Activated CD8-positive, alpha-beta T cell treated with anti-CD3 and anti-CD28 coated beads for 36 hours (primary cell): ENCODE measurements around the gene LARGE1. TPM values are rescaled to one million over a fixed set of nuclear protein-coding genes. Genes with fewer than 3 reads are reported as not detected.

ENCODE experiments used
- ATAC-seq: fragments of 200-7000 bp; cut with Tn5 transposase; one replicate; pipeline ENCODE4 v1.10.0; 2021; ENCODE audit warnings: mild to moderate bottlenecking, moderate library complexity
- CTCF ChIA-PET: fragments of 350-600 bp; sonication (Branson Sonifier 250); formaldehyde crosslinking; loops from one replicate; lab custom pipeline; 2021; ENCODE audit warnings: antibody characterized with exemption; lab: Charles Lee
- POLR2A ChIA-PET: fragments of 350-600 bp; sonication (Branson Sonifier 250); formaldehyde crosslinking; loops from one replicate; lab custom pipeline; 2021; ENCODE audit warnings: antibody characterized with exemption; lab: Charles Lee
- DNase-seq: peaks from one replicate; pipeline ENCODE4 v3.0.0-alpha.2; 2020
- H3K27ac Mint-ChIP-seq: one replicate; pipeline ENCODE4 v1.8.0; 2021; ENCODE audit warnings: mild to moderate bottlenecking, mixed read lengths
- H3K27me3 Mint-ChIP-seq: one replicate; pipeline ENCODE4 v1.8.0; 2021; ENCODE audit warnings: mixed read lengths
- H3K36me3 Mint-ChIP-seq: one replicate; pipeline ENCODE4 v1.8.0; 2021; ENCODE audit warnings: low read depth, mixed read lengths
- H3K4me1 Mint-ChIP-seq: one replicate; pipeline ENCODE4 v1.8.0; 2021; ENCODE audit warnings: low read depth, mixed read lengths
- H3K4me3 Mint-ChIP-seq: one replicate; pipeline ENCODE4 v1.8.0; 2021; ENCODE audit warnings: mild to moderate bottlenecking, moderate library complexity, mixed read lengths
- H3K9me3 Mint-ChIP-seq: one replicate; pipeline ENCODE4 v1.8.0; 2021; ENCODE audit warnings: mixed read lengths
- CTCF ChIP-seq: fragments of 200-600 bp; IDR thresholded peaks from one replicate; pipeline ENCODE4 v1.8.0; 2022; ENCODE audit warnings: antibody characterized with exemption, mild to moderate bottlenecking
- intact Hi-C: fragments of 100-400 bp; cut with micrococcal nuclease; formaldehyde crosslinking; loops from one replicate; pipeline ENCODE4 v1.10.0; 2022
- total RNA-seq, 2 experiments: library from RNA; stranded (reverse); gene quantifications; one replicate each; pipeline ENCODE4 v1.2.3, GENCODE V29; 2021

Gene LARGE1
- total RNA-seq, 2 experiments from 2014 or later = 0.31 to 0.32 TPM

- ChIA-PET CTCF (no interaction called here), POLR2A (no interaction called here)
- Mint-ChIP-seq H3K27ac (no peak overlapping the region), H3K9me3 (peaks cover 3% of the 10 kb centered on the region), H3K27me3 (peaks cover 53% of the 10 kb centered on the region), H3K36me3 (no peaks in the 10 kb centered on the region), H3K4me3 (no peak overlapping the region), H3K4me1 (peaks cover 10% of the 10 kb centered on the region)
- intact Hi-C loops = no loop called here
- TF ChIP-seq CTCF = no peak
- ATAC-seq = no peak
- DNase-seq = no peak
Observed at GRCh38 chr22:33917744-33918406, 2.4 kb downstream of the LARGE1 start.

GRCh38 chr22:33914699-33915098, 5.6 kb downstream of the LARGE1 start:
- POLR2A ChIA-PET = no interaction called here
- H3K4me3 Mint-ChIP-seq = no peak overlapping the region
- peaks cover 44% of the 10 kb centered on the region for H3K27me3 Mint-ChIP-seq
- CTCF ChIA-PET = no interaction called here
- DNase-seq (no peak), ATAC-seq (no peak)
- no peak overlapping the region for H3K27ac Mint-ChIP-seq
- H3K36me3 Mint-ChIP-seq = no peaks in the 10 kb centered on the region
- H3K4me1 Mint-ChIP-seq = peaks cover 2% of the 10 kb centered on the region
- no peak for TF ChIP-seq CTCF
- H3K9me3 Mint-ChIP-seq = peaks cover 3% of the 10 kb centered on the region
- intact Hi-C loops = no loop called here

GRCh38 chr22:33914131-33914530, 6.1 kb downstream of the LARGE1 start:
- POLR2A ChIA-PET = no interaction called here
- no peak overlapping the region for H3K4me3 Mint-ChIP-seq
- intact Hi-C loops = no loop called here
- H3K9me3 Mint-ChIP-seq = peaks cover 3% of the 10 kb centered on the region
- peaks cover 41% of the 10 kb centered on the region for H3K27me3 Mint-ChIP-seq
- H3K4me1 Mint-ChIP-seq = no peaks in the 10 kb centered on the region
- TF ChIP-seq CTCF = no peak
- no peaks in the 10 kb centered on the region for H3K36me3 Mint-ChIP-seq
- H3K27ac Mint-ChIP-seq = no peak overlapping the region
- CTCF ChIA-PET = no interaction called here
- ATAC-seq (no peak), DNase-seq (no peak)

GRCh38 chr22:33913188-33913587, 7.1 kb downstream of the LARGE1 start:
- ChIA-PET CTCF (no interaction called here), POLR2A (no interaction called here)
- DNase-seq = no peak
- H3K36me3 Mint-ChIP-seq = no peaks in the 10 kb centered on the region
- no peak overlapping the region for H3K4me3 Mint-ChIP-seq
- ATAC-seq = no peak
- H3K4me1 Mint-ChIP-seq = no peaks in the 10 kb centered on the region
- H3K27me3 Mint-ChIP-seq = peaks cover 32% of the 10 kb centered on the region
- no peak overlapping the region for H3K27ac Mint-ChIP-seq
- no peak for TF ChIP-seq CTCF
- H3K9me3 Mint-ChIP-seq = peaks cover 3% of the 10 kb centered on the region
- intact Hi-C loops = no loop called here

- intact Hi-C loops = no loop called here
- H3K9me3 Mint-ChIP-seq = peaks cover 3% of the 10 kb centered on the region
Observed at GRCh38 chr22:33909911-33910310, 10.4 kb downstream of the LARGE1 start.

More at GRCh38 chr22:33909911-33910310, 10.4 kb downstream of the LARGE1 start:
- ChIA-PET CTCF (no interaction called here), POLR2A (no interaction called here)
- DNase-seq = no peak
- peaks cover 7% of the 10 kb centered on the region for H3K27me3 Mint-ChIP-seq
- H3K36me3 Mint-ChIP-seq = no peaks in the 10 kb centered on the region
- H3K4me3 Mint-ChIP-seq = no peak overlapping the region
- H3K4me1 Mint-ChIP-seq = no peaks in the 10 kb centered on the region
- ATAC-seq = no peak
- no peak for TF ChIP-seq CTCF
- no peak overlapping the region for H3K27ac Mint-ChIP-seq
